ENCODE results near the gene MAD1L1.

Gene MAD1L1

GRCh38 chr7:2107386-2108070 is 125.2 kb downstream of the MAD1L1 start:
- FAIRE-seq = no peak
- no peak for TF ChIP-seq POLR2A (IDR thresholded peaks at IDR 0.05; ENCODE audit: low read depth, low read length)
- TF ChIP-seq POLR2AphosphoS5 (IDR thresholded peaks at IDR 0.05; ENCODE audit: low read depth, low read length) = no peak
- no peak for TF ChIP-seq TAF1 (IDR thresholded peaks at IDR 0.05; ENCODE audit: borderline replicate concordance, low read depth, low read length)
- DNase-seq (ENCODE audit: insufficient read length) = no peak

GRCh38 chr7:2106924-2107323 is 125.8 kb downstream of the MAD1L1 start:
- DNase-seq (ENCODE audit: insufficient read length) (no peak), FAIRE-seq (no peak)
- no peak for TF ChIP-seq POLR2A (IDR thresholded peaks at IDR 0.05; ENCODE audit: low read depth, low read length)

- TF ChIP-seq POLR2AphosphoS5 (IDR thresholded peaks at IDR 0.05; ENCODE audit: low read depth, low read length) (no peak), TAF1 (IDR thresholded peaks at IDR 0.05; ENCODE audit: borderline replicate concordance, low read depth, low read length) (no peak), POLR2A (IDR thresholded peaks at IDR 0.05; ENCODE audit: low read depth, low read length) (no peak)
- DNase-seq (ENCODE audit: insufficient read length) (no peak), FAIRE-seq (no peak)
These were observed 126.3 kb downstream of the MAD1L1 start for GRCh38 chr7:2106440-2106839.

GRCh38 chr7:2105917-2106316 is 126.8 kb downstream of the MAD1L1 start:
- no peak for FAIRE-seq
- no peak for DNase-seq (ENCODE audit: insufficient read length)

GRCh38 chr7:2105280-2105679 is 127.5 kb downstream of the MAD1L1 start:
- no peak for TF ChIP-seq POLR2AphosphoS5 (IDR thresholded peaks at IDR 0.05; ENCODE audit: low read depth, low read length)
- TF ChIP-seq POLR2A (IDR thresholded peaks at IDR 0.05; ENCODE audit: low read depth, low read length) = no peak
- TF ChIP-seq TAF1 (IDR thresholded peaks at IDR 0.05; ENCODE audit: borderline replicate concordance, low read depth, low read length) = no peak
- no peak for DNase-seq (ENCODE audit: insufficient read length)
- FAIRE-seq = no peak

More at GRCh38 chr7:2105917-2106316, 126.8 kb downstream of the MAD1L1 start:
- TF ChIP-seq POLR2AphosphoS5 (IDR thresholded peaks at IDR 0.05; ENCODE audit: low read depth, low read length) (no peak), POLR2A (IDR thresholded peaks at IDR 0.05; ENCODE audit: low read depth, low read length) (no peak), TAF1 (IDR thresholded peaks at IDR 0.05; ENCODE audit: borderline replicate concordance, low read depth, low read length) (no peak)

GRCh38 chr7:2104716-2105115 is 128.0 kb downstream of the MAD1L1 start:
- TF ChIP-seq POLR2A (IDR thresholded peaks at IDR 0.05; ENCODE audit: low read depth, low read length) (no peak), POLR2AphosphoS5 (IDR thresholded peaks at IDR 0.05; ENCODE audit: low read depth, low read length) (no peak), TAF1 (IDR thresholded peaks at IDR 0.05; ENCODE audit: borderline replicate concordance, low read depth, low read length) (no peak)
- DNase-seq (ENCODE audit: insufficient read length) (no peak), FAIRE-seq (no peak)

- FAIRE-seq (peak; percentile 46), DNase-seq (ENCODE audit: insufficient read length) (peak; percentile 88)
These were observed 128.5 kb downstream of the MAD1L1 start for GRCh38 chr7:2104107-2104710.

GRCh38 chr7:2103071-2103898 is 129.5 kb downstream of the MAD1L1 start:
- FAIRE-seq (no peak), DNase-seq (ENCODE audit: insufficient read length) (no peak)
- TF ChIP-seq POLR2A (IDR thresholded peaks at IDR 0.05; ENCODE audit: low read depth, low read length) = no peak
- no peak for TF ChIP-seq TAF1 (IDR thresholded peaks at IDR 0.05; ENCODE audit: borderline replicate concordance, low read depth, low read length)
- TF ChIP-seq POLR2AphosphoS5 (IDR thresholded peaks at IDR 0.05; ENCODE audit: low read depth, low read length) = no peak

More at GRCh38 chr7:2104107-2104710, 128.5 kb downstream of the MAD1L1 start:
- TF ChIP-seq POLR2AphosphoS5 (IDR thresholded peaks at IDR 0.05; ENCODE audit: low read depth, low read length) = no peak
- no peak for TF ChIP-seq POLR2A (IDR thresholded peaks at IDR 0.05; ENCODE audit: low read depth, low read length)
- no peak for TF ChIP-seq TAF1 (IDR thresholded peaks at IDR 0.05; ENCODE audit: borderline replicate concordance, low read depth, low read length)

GRCh38 chr7:2102375-2102723 is 130.4 kb downstream of the MAD1L1 start:
- no peak for FAIRE-seq
- no peak for DNase-seq (ENCODE audit: insufficient read length)
- TF ChIP-seq TAF1 (IDR thresholded peaks at IDR 0.05; ENCODE audit: borderline replicate concordance, low read depth, low read length) (no peak), POLR2AphosphoS5 (IDR thresholded peaks at IDR 0.05; ENCODE audit: low read depth, low read length) (no peak), POLR2A (IDR thresholded peaks at IDR 0.05; ENCODE audit: low read depth, low read length) (no peak)

GRCh38 chr7:2101630-2102374 is 130.9 kb downstream of the MAD1L1 start:
- no peak for TF ChIP-seq POLR2A (IDR thresholded peaks at IDR 0.05; ENCODE audit: low read depth, low read length)
- TF ChIP-seq TAF1 (IDR thresholded peaks at IDR 0.05; ENCODE audit: borderline replicate concordance, low read depth, low read length) = no peak
- TF ChIP-seq POLR2AphosphoS5 (IDR thresholded peaks at IDR 0.05; ENCODE audit: low read depth, low read length) = no peak
- DNase-seq (ENCODE audit: insufficient read length) = no peak
- FAIRE-seq = no peak
